GM21529 (cell line): Measurements from ENCODE around the gene TSKS.
"Not testable (repeated sequence)": the region's sequence is repeated elsewhere in the genome, so short reads cannot be mapped to it uniquely, and the experiment has no call there.

Source experiments
- ATAC-seq: cut with Tn5 transposase; IDR thresholded peaks from one replicate; pipeline ENCODE4 v1.9.1; 2021; ENCODE audit not compliant: unreplicated experiment

Gene TSKS

GRCh38 chr19:49727217-49728030, 35.7 kb downstream of the TSKS start:
- no peak for ATAC-seq

GRCh38 chr19:49719420-49719819, 43.7 kb downstream of the TSKS start:
- not testable (repeated sequence) for ATAC-seq

GRCh38 chr19:49718991-49719390, 44.1 kb downstream of the TSKS start:
- no peak for ATAC-seq

- no peak for ATAC-seq
These were observed 44.6 kb downstream of the TSKS start for GRCh38 chr19:49718511-49718910.

GRCh38 chr19:49716154-49716553, 47.0 kb downstream of the TSKS start:
- ATAC-seq = no peak

- no peak for ATAC-seq
These were observed 49.8 kb downstream of the TSKS start for GRCh38 chr19:49713236-49713845.

GRCh38 chr19:49712397-49712859, 50.7 kb downstream of the TSKS start:
- no peak for ATAC-seq

- no peak for ATAC-seq
These were observed 52.6 kb downstream of the TSKS start for GRCh38 chr19:49710372-49710951.

- no peak for ATAC-seq
These were observed 57.2 kb downstream of the TSKS start for GRCh38 chr19:49705919-49706318.

- ATAC-seq = no peak
These were observed 58.0 kb downstream of the TSKS start for GRCh38 chr19:49704888-49705642.

- no peak for ATAC-seq
These were observed 61.8 kb downstream of the TSKS start for GRCh38 chr19:49701271-49701786.

GRCh38 chr19:49700563-49700962, 62.5 kb downstream of the TSKS start:
- no peak for ATAC-seq

GRCh38 chr19:49699364-49699763, 63.7 kb downstream of the TSKS start:
- no peak for ATAC-seq

GRCh38 chr19:49696865-49697264, 66.2 kb downstream of the TSKS start:
- ATAC-seq = no peak

- no peak for ATAC-seq
These were observed 67.0 kb downstream of the TSKS start for GRCh38 chr19:49696115-49696514.

- ATAC-seq = no peak
These were observed 71.0 kb downstream of the TSKS start for GRCh38 chr19:49692147-49692506.

- no peak for ATAC-seq
These were observed 71.6 kb downstream of the TSKS start for GRCh38 chr19:49691243-49692146.

GRCh38 chr19:49690656-49691242, 72.4 kb downstream of the TSKS start, which contains the start of gene CPT1C:
TSS of gene CPT1C (plus strand) at chr19:49691116. CDS start at chr19:49692253, 1,137 bp downstream.
- ATAC-seq = no peak

GRCh38 chr19:49690079-49690655, 72.9 kb downstream of the TSKS start:
- ATAC-seq = no peak
